Measurements from ENCODE around the gene MARCHF2. TPM values are rescaled to one million over a fixed set of nuclear protein-coding genes. Genes with fewer than 3 reads are reported as not detected.
A peak's percentile ranks its signal among the peaks of the same experiment; 100 is the strongest.

Gene MARCHF2
- total RNA-seq, 1 experiment from 2014 or later: 47.5 TPM

GRCh38 chr19:8444677-8445487 is 31.8 kb downstream of the MARCHF2 start, which contains the start of gene HNRNPM:
Gene HNRNPM, plus strand, starts transcription at chr19:8444975. Its CDS starts 24 bp downstream, at chr19:8444999.
- DNase-seq (ENCODE audit: low read depth): peak; percentile 84
- in situ Hi-C loops (cut with HindIII; ENCODE audit: low pct_unique_long_range_greater_than_20kb, low sequenced_read_pairs): no loop called here

DNA sequence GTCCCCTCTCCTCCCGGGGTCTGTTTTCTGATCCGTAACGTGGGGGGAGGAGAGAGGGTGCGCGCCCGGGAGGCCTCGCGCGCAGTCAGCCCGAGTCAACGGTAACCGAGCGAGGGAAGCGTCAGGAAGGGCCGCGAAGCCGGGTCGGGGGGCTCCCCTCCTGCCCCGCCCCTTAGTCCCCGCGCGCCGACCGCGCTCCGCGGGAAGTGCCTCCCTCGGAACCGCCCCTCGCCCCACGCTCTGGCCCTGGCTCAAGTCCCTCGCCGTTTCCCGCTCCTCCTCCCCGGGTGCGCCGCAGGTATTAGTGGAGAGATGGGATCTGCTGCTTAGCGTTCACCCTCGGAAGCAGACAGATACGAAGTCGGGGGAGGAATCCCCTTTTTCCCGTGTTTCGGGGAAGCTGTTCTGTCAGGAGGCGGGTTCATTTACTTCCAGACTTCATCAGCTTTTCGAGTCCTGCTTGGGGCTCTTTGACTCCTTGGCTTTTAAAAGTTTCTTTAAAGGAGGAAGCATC is 32.4 kb downstream of the MARCHF2 start:
- no peak for DNase-seq (ENCODE audit: low read depth)
- in situ Hi-C loops (cut with HindIII; ENCODE audit: low pct_unique_long_range_greater_than_20kb, low sequenced_read_pairs): no loop called here

DNA sequence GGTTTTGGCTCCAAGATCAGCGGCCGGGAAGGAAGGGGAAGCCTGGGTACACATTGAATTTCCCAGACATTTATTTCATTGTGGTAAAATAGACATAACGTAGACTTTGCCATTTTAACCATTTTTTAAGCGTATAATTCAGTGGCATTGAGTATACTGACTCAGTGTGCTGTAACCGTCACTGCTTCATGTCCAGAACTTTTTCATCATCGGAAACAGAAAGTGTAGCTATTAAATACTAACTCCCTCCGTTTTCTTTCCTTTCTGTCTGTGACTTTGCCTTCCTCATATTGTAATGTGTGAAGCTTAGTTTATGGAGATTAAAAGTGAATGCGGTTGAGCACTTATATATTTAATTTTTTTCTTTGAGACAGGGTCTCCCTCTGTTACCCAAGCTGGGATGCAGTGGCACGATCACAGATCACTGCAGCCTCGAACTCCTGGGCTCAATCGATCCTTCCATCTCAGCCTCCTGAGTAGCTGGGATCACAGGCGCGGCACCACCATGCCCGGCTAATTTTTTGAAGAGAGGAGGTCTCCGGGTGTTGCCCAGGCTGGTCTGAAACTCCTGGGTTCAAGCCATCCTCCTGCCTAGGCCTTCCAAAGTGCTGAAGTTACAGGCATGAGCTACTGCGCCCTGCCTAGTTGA is 33.1 kb downstream of the MARCHF2 start:
- DNase-seq (ENCODE audit: low read depth): no peak
- in situ Hi-C loops (cut with HindIII; ENCODE audit: low pct_unique_long_range_greater_than_20kb, low sequenced_read_pairs): no loop called here

GRCh38 chr19:8449830-8450229 is 36.7 kb downstream of the MARCHF2 start:
- in situ Hi-C loops (cut with HindIII; ENCODE audit: low pct_unique_long_range_greater_than_20kb, low sequenced_read_pairs): no loop called here

GRCh38 chr19:8451377-8451776 is 38.3 kb downstream of the MARCHF2 start:
- in situ Hi-C loops (cut with HindIII; ENCODE audit: low pct_unique_long_range_greater_than_20kb, low sequenced_read_pairs): no loop called here

More at GRCh38 chr19:8449830-8450229, 36.7 kb downstream of the MARCHF2 start:
- no peak for DNase-seq (ENCODE audit: low read depth)

DNA sequence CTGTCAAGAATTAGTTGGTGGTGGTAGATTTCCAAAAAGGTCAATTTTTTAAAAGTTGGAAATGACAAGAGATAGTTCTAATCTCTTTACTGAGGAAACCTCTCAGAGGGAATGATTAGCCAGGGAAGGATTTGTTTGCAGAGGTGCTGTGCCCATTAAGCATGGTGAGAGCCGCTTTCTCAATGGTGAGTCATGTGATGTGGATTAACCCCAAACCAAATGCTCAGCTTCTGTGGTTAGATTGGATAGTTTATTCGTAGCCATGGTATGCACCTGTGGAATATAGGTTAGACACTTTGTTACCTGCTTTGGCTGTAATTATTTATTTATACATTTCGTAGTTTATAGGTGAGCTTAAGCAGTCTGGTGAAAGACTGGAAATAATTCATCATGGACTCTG is 38.8 kb downstream of the MARCHF2 start:
- in situ Hi-C loops (cut with HindIII; ENCODE audit: low pct_unique_long_range_greater_than_20kb, low sequenced_read_pairs): no loop called here

More at GRCh38 chr19:8451377-8451776, 38.3 kb downstream of the MARCHF2 start:
- no peak for DNase-seq (ENCODE audit: low read depth)

DNA sequence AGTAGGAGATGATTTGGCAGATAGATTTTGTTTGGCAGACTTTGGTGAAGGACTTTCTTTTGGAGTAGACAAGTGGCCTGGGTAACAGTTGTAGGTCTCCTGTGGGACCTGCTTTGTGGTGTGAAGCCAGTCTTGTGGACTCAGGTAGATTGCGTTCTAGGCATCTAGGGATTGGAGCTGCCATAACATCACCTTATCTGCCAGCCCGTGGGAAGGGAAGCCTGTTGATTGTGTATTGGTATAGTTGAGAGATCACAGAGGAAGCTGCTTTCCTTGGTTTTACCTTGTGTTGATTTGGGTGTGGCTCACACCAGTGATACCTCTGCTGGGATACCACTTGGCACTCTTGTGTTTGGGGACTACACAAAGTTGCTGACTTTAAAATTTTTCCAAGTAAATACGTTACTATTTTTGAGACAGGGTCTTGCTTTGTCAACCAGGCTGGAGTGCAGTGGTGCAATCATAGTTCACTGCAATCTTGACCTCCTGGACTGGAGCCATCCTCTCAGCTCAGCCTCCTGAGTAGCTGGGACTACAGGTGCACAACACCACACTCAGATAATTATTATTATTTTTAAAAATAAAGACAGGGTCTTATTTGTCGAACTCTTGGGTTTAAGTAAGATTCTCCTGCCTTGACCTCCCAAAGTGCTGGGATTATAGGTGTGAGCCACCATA is 39.5 kb downstream of the MARCHF2 start:
- DNase-seq (ENCODE audit: low read depth): no peak

More for the DNA sequence above, 38.8 kb downstream of the MARCHF2 start:
- DNase-seq (ENCODE audit: low read depth): peak; percentile 39

DNA sequence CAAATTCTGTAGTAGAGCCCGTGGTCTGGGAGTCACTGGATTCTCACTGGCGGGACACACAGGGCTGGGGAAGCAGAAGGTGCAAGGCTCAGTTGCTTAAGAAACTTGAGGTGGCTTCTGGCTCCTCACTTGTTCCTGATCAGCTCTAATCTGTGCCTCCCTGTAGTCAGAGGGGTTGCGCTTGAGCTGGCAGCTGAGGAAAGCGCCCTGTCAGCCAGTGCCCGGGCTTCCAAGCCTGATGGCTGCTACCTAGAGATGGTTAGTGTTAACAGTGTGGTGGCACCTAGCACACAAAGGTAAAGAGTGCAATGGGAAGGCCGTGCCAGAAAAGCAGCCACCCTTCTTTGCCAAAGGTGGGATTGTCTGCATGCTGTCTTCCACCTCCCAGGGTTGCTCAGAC is 40.5 kb downstream of the MARCHF2 start:
- in situ Hi-C loops (cut with HindIII; ENCODE audit: low pct_unique_long_range_greater_than_20kb, low sequenced_read_pairs): no loop called here
- DNase-seq (ENCODE audit: low read depth): no peak

More for the DNA sequence above, 39.5 kb downstream of the MARCHF2 start:
- in situ Hi-C loops (cut with HindIII; ENCODE audit: low pct_unique_long_range_greater_than_20kb, low sequenced_read_pairs): no loop called here

GRCh38 chr19:8454218-8454617 is 41.1 kb downstream of the MARCHF2 start:
- no peak for DNase-seq (ENCODE audit: low read depth)
- in situ Hi-C loops (cut with HindIII; ENCODE audit: low pct_unique_long_range_greater_than_20kb, low sequenced_read_pairs): no loop called here

DNA sequence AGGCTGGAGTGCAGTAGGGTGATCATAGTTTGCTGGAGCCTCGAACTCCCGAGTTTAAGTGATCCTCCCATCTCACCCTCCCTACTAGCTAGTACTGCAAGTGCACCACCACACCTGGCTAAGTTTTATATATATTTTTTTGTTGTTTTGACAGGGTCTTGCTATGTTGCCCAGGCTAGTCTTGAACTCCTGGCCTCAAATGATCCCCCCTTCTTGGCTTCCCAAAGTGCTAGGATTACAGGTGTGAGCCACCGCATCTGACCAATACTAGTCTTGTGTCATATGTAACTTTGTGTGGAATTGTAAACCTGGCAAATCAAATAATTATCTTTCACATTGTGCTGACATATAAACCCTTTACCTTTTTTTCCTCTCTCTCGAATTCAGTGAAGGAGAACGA is 41.9 kb downstream of the MARCHF2 start:
- in situ Hi-C loops (cut with HindIII; ENCODE audit: low pct_unique_long_range_greater_than_20kb, low sequenced_read_pairs): no loop called here

DNA sequence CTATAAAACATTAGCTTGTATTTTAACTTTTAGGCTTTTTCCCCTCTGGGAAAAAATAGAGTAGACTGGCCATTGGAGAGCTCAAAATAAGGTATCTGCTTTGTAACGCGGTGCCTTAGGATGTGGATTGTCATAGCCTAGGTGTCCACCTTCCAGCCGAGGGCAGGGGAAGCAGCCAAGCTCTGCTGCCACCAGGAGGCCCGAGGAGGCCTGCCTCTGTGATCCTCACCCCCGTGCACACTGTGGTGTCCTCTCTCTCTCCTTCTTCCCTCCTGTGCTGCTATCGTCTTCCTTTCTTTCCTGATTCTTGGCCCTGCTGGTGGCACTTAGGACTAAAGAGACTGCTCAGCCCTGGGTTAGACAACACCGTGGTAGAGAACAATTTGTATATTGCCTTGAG is 43.0 kb downstream of the MARCHF2 start:
- no peak for DNase-seq (ENCODE audit: low read depth)
- in situ Hi-C loops (cut with HindIII; ENCODE audit: low pct_unique_long_range_greater_than_20kb, low sequenced_read_pairs): no loop called here

More for the DNA sequence above, 41.9 kb downstream of the MARCHF2 start:
- DNase-seq (ENCODE audit: low read depth): no peak

DNA sequence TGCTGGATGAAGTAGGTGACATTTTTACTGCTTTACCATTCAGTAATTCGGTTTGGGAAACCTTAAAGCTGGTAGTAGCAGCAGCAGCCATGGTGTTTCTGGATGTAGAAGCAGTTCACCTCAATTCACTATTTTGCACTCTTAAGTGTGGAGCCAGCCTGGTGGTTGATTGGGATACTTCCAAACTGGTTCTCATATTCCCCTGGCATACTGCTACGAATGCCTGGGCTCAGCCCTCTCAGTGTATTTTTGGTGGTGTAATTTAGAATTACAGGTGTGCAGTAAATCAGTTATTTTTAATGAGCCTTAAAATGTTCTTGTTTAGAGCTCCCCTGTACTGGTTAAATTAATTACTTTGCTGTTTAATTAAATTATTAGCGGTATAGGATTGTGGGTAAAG is 44.1 kb downstream of the MARCHF2 start:
- in situ Hi-C loops (cut with HindIII; ENCODE audit: low pct_unique_long_range_greater_than_20kb, low sequenced_read_pairs): no loop called here
- DNase-seq (ENCODE audit: low read depth): no peak

GRCh38 chr19:8457827-8458226 is 44.7 kb downstream of the MARCHF2 start:
- DNase-seq (ENCODE audit: low read depth): no peak
- in situ Hi-C loops (cut with HindIII; ENCODE audit: low pct_unique_long_range_greater_than_20kb, low sequenced_read_pairs): no loop called here

DNA sequence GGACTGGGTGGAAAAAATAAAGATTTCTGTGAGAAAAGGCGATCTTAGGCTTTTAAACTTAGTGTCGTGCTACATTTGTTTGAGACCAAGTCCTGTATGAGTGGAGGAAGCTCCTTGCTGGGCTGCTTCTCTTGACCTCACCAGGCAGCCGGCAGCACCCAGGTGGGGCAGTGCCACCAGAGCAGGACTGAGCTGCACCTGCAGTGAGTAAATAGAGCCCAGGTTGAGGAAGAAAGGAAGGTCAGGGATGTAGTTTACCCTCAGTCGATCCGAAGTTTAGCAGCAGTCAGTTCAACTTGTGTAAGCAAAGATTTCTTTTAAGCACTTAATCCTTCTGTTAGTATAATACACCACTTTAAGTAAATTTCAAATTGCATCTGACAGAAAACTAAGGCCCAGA is 45.3 kb downstream of the MARCHF2 start:
- in situ Hi-C loops (cut with HindIII; ENCODE audit: low pct_unique_long_range_greater_than_20kb, low sequenced_read_pairs): no loop called here
- DNase-seq (ENCODE audit: low read depth): no peak

DNA sequence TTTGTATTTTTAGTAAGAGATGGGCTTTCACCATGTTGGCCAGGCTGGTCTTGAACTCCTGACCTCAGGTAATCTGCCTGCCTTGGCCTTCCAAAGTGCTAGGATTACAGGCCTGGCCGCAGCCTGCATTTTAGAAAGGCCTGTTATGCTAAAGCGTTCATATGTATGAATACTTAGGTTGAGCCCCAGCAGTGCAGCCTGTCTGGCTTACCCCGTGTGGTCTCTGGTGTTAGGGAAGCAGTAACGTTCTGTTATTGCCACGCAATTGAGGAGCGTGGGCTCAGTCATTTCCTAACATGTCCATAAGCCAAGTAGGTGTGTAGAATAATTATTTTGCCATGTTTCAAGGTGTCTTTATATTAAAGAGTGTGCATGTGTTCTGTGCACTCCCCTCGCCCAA is 46.0 kb downstream of the MARCHF2 start:
- in situ Hi-C loops (cut with HindIII; ENCODE audit: low pct_unique_long_range_greater_than_20kb, low sequenced_read_pairs): no loop called here
- no peak for DNase-seq (ENCODE audit: low read depth)

DNA sequence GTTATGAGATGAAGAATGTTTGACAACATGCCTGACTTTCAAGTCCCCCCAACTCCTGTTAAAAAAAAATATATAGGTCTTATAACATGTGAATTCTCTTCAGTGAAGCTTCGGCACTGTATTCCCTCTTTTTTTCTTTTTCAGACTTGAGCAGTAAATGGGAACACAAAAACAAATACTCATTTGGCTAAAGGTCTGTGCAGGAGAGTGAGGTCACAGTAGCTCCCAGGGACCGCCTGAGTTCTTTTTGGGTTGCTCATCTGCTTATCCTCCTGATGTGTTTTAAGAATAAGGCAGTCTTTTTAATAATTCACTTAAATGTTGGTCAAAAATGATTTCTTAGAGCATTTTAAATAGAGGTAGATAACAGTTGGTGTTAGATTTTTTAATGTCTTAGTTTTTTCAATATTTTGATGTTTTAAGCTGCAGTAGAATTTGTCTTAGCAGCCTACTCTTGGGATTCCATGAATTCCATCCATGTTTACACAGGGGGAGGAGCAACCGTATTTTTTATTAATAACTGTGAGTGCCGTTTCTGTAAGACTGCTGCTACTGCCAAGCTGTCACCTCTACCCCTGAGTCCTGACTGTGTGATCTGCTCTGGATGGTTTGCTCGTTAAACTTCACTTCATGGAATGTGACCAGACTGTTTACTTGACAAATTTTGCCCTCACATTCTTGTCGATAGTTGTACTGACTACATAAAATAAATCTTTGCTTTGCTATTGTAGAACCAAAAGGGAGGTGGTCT is 46.6 kb downstream of the MARCHF2 start:
- peak; percentile 46 for DNase-seq (ENCODE audit: low read depth)
- in situ Hi-C loops (cut with HindIII; ENCODE audit: low pct_unique_long_range_greater_than_20kb, low sequenced_read_pairs): no loop called here

DNA sequence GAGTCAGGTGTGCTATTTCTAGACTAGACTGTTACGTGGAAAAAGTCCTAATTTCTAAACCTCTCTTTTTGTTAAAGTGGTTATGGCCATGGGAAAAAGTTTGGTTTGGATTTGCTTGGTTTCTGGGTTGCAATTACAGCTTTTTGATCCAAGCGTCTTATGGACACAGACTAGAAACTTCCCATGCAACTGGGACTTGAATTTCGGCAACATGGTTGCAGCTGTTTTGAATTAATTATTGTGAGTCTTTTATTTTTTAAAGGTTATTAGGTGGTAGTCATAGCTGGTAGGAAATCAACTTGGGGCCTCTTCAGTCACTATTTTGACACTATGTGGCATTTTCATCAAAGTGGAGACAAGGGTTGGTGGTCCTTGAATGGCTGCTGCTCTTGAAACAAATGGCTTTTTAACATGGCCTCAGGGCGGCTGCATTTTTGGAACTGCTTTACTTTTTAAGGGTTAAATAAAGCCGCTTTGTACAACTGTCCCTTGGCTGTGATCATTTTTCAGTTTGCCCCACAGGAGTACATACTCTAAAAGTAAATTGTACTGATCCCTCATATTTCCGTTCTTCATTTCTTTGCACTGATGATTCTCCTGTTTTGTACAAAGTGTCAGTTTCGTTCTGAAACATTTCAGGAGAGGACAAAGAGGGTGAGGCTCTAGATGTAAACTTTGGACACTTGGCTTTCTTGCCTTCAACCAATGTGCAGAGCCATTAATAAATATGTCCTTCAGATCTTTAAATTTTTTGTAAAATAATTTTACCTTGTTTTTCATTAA is 47.6 kb downstream of the MARCHF2 start:
- in situ Hi-C loops (cut with HindIII; ENCODE audit: low pct_unique_long_range_greater_than_20kb, low sequenced_read_pairs): no loop called here

More for the DNA sequence above, 47.6 kb downstream of the MARCHF2 start:
- no peak for DNase-seq (ENCODE audit: low read depth)

All from Caki2 (cell line).